Keratinocyte (primary cell): ENCODE measurements around the gene FIGN. TPM values are rescaled to one million over a fixed set of nuclear protein-coding genes. Genes with fewer than 3 reads are reported as not detected.

Experiments used
- DNase-seq: peaks from one replicate; pipeline ENCODE4 v3.0.0-alpha.2; 2011; ENCODE audit warnings: low read depth, missing footprints, low spot score
- FAIRE-seq: peaks from 2 replicates; lab custom pipeline; 2011; peaks lifted over from hg19 to GRCh38; lab: Jason Lieb, UNC
- H2AFZ ChIP-seq: 2 replicates; pipeline ENCODE4 v1.6.0; 2012; ENCODE audit warnings: low read length, control low read depth, inconsistent platforms; ENCODE audit not compliant: control insufficient read depth
- H3K27ac ChIP-seq: 2 replicates; pipeline ENCODE4 v1.5.1; 2011; ENCODE audit warnings: low read length; ENCODE audit not compliant: control insufficient read depth, insufficient read depth
- H3K27me3 ChIP-seq: 3 replicates; pipeline ENCODE4 v1.6.0; 2011; ENCODE audit warnings: low read length; ENCODE audit not compliant: control insufficient read depth, insufficient read depth; ENCODE audit errors: extremely low read depth
- H3K36me3 ChIP-seq, 2 experiments: 2 replicates in 1 of 2; 3 replicates in 1 of 2; pipeline ENCODE4 v1.5.1; 2011; ENCODE audit warnings: low read length in 2 of 2, mild to moderate bottlenecking in 1 of 2; ENCODE audit not compliant: control insufficient read depth in 2 of 2, insufficient read depth in 2 of 2; ENCODE audit errors: extremely low read depth in 1 of 2
- H3K4me1 ChIP-seq: 3 replicates; pipeline ENCODE4 v1.5.1; 2011; ENCODE audit warnings: low read length; ENCODE audit not compliant: control insufficient read depth, insufficient read depth; ENCODE audit errors: extremely low read depth
- H3K4me2 ChIP-seq: 3 replicates; pipeline ENCODE4 v1.6.0; 2011; ENCODE audit warnings: low read depth, low read length; ENCODE audit not compliant: control insufficient read depth, insufficient read depth; ENCODE audit errors: extremely low read depth
- H3K4me3 ChIP-seq, 3 experiments: fragments of 200-600 bp in 1 of 3; sonication (generic) in 1 of 3; 2 replicates in 2 of 3; 3 replicates in 1 of 3; pipeline ENCODE4 v1.5.1; 2011 to 2016; ENCODE audit warnings: low read length in 3 of 3, mild to moderate bottlenecking in 3 of 3, control low read depth in 2 of 3, inconsistent platforms in 1 of 3, low read depth in 1 of 3, mixed read lengths in 1 of 3, mixed run types in 1 of 3, moderate library complexity in 1 of 3; ENCODE audit not compliant: control insufficient read depth in 2 of 3, insufficient read depth in 2 of 3; ENCODE audit errors: extremely low read depth in 1 of 3
- H3K79me2 ChIP-seq: 2 replicates; pipeline ENCODE4 v1.6.0; 2012; ENCODE audit warnings: low read length; ENCODE audit not compliant: control insufficient read depth, insufficient read depth
- H3K9ac ChIP-seq: 3 replicates; pipeline ENCODE4 v1.6.0; 2011; ENCODE audit warnings: low read length; ENCODE audit not compliant: control insufficient read depth, insufficient read depth; ENCODE audit errors: extremely low read depth
- H3K9me1 ChIP-seq: 3 replicates; pipeline ENCODE4 v1.6.0; 2011; ENCODE audit warnings: low read length; ENCODE audit not compliant: control insufficient read depth, insufficient read depth; ENCODE audit errors: extremely low read depth
- H3K9me3 ChIP-seq: 2 replicates; pipeline ENCODE4 v1.5.1; 2012; ENCODE audit warnings: low read depth, low read length; ENCODE audit not compliant: control insufficient read depth
- H4K20me1 ChIP-seq: 3 replicates; pipeline ENCODE4 v1.6.0; 2011; ENCODE audit warnings: low read length; ENCODE audit not compliant: control insufficient read depth, insufficient read depth; ENCODE audit errors: extremely low read depth
- EZH2 ChIP-seq: IDR thresholded peaks from one replicate; pipeline ENCODE4 v1.6.1; 2012; ENCODE audit warnings: inconsistent platforms, mild to moderate bottlenecking, low read length, moderate library complexity
- dilution Hi-C: fragments of 300-500 bp; cut with MboI; formaldehyde crosslinking; loops from one replicate; pipeline ENCODE4 v1.7.0; 2020; ENCODE audit warnings: low sequenced_read_pairs; ENCODE audit not compliant: extremely low pct_ligation_motif_present
- polyA plus RNA-seq, 5 experiments: library from polyadenylated mRNA; depleted of rRNA in 3 of 5; stranded (reverse) in 3 of 5; stranded (forward) in 1 of 5; unstranded in 1 of 5; fragments of >200 nt; gene quantifications; 1 replicate in 1 of 5; 2 replicates in 3 of 5; 3 replicates in 1 of 5; pipeline versions ENCODE4 v1.2.1 to v1.2.3, GENCODE V29; 2011 to 2012; ENCODE audit warnings: missing spikeins in 2 of 5, low read depth in 1 of 5, low replicate concordance in 1 of 5
- TF ChIP-seq, protein P1 (sequence below), 3 experiments: IDR thresholded peaks in 1 of 3; conservative IDR thresholded peaks in 1 of 3; optimal IDR thresholded peaks in 1 of 3; 2 replicates in 2 of 3; 3 replicates in 1 of 3; pipeline versions ENCODE3 to v1.5.1; 2011; ENCODE audit warnings: low read length in 3 of 3, mild to moderate bottlenecking in 3 of 3, moderate library complexity in 2 of 3, control low read depth in 1 of 3, inconsistent platforms in 1 of 3; ENCODE audit not compliant: insufficient read depth in 2 of 3; ENCODE audit errors: extremely low read depth in 1 of 3

Gene FIGN
- polyA plus RNA-seq, 1 donor (not counting 4 experiments of a cell fraction or from before 2014, with no cell fraction given): 2.9 TPM

DNA sequence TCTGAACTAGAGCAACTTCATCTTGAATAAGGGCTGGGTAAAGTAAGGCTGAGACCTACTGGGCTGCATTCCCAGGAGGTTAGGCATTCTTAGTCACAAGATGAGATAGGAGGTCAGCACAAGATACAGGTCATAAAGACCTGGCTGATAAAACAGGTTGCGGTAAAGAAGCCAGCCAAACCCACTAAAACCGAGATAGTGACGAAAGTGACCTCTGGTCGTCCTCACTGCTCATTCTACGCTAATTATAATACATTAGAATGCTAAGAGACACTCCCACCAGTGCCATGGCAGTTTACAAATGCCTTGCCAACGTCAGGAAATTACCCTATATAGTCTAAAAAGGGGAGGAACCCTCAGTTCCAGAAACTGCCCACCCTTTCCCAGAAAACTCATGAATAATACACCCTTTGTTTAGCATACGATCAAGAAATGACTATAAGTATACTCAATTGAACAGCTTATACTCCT is 109.1 kb downstream of the FIGN start:
- H3K27ac ChIP-seq: no peak overlapping the region

DNA sequence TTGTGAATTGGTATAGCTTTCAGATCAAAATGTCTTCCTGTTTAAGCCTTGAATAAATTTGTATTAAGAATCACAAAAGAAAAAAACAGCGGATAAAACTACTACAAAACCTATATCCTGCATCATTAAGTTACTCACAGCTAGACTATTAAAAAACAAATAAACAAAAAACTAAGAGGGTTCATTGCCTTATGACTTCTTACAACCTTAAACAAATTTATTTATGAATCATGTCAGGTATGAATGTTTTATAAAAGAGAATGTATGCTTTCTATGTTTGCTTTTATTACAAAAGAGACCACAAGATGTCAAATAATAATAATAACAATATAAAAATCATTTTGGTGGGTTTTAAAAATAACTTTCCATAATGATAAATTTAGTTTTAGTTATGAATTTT is 109.6 kb downstream of the FIGN start:
- no peak overlapping the region for H3K27ac ChIP-seq
- no peak for FAIRE-seq

More for the DNA sequence above, 109.1 kb downstream of the FIGN start:
- no peak overlapping the region for H3K9ac ChIP-seq
- no peaks in the 10 kb centered on the region for H4K20me1 ChIP-seq
- H3K36me3 ChIP-seq: no peaks in the 10 kb centered on the region
- no peak overlapping the region for H3K4me3 ChIP-seq
- H3K4me2 ChIP-seq: no peak overlapping the region
- TF ChIP-seq, protein P1, sequence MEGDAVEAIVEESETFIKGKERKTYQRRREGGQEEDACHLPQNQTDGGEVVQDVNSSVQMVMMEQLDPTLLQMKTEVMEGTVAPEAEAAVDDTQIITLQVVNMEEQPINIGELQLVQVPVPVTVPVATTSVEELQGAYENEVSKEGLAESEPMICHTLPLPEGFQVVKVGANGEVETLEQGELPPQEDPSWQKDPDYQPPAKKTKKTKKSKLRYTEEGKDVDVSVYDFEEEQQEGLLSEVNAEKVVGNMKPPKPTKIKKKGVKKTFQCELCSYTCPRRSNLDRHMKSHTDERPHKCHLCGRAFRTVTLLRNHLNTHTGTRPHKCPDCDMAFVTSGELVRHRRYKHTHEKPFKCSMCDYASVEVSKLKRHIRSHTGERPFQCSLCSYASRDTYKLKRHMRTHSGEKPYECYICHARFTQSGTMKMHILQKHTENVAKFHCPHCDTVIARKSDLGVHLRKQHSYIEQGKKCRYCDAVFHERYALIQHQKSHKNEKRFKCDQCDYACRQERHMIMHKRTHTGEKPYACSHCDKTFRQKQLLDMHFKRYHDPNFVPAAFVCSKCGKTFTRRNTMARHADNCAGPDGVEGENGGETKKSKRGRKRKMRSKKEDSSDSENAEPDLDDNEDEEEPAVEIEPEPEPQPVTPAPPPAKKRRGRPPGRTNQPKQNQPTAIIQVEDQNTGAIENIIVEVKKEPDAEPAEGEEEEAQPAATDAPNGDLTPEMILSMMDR (optimal IDR thresholded peaks at IDR 0.05 in 1 of 3, IDR thresholded peaks at IDR 0.05 in 1 of 3, conservative IDR thresholded peaks at IDR 0.05 in 1 of 3; ENCODE audit: extremely low read depth in 1 of 3, insufficient read depth in 2 of 3, low read length in 3 of 3): no peak
- TF ChIP-seq EZH2: no peak
- no peaks in the 10 kb centered on the region for H3K27me3 ChIP-seq
- no peaks in the 10 kb centered on the region for H3K4me1 ChIP-seq
- no peaks in the 10 kb centered on the region for H3K79me2 ChIP-seq
- H3K9me3 ChIP-seq: no peaks in the 10 kb centered on the region
- FAIRE-seq (peak; percentile 13), DNase-seq (no peak)
- H2AFZ ChIP-seq: no peak overlapping the region
- H3K9me1 ChIP-seq: no peaks in the 10 kb centered on the region
- dilution Hi-C loops: no loop called here

More for the DNA sequence above, 109.6 kb downstream of the FIGN start:
- H3K4me3 ChIP-seq: no peak overlapping the region
- dilution Hi-C loops: no loop called here
- no peaks in the 10 kb centered on the region for H3K9me1 ChIP-seq
- H3K9ac ChIP-seq: no peak overlapping the region
- H3K36me3 ChIP-seq: no peaks in the 10 kb centered on the region
- no peak overlapping the region for H3K4me2 ChIP-seq
- H3K27me3 ChIP-seq: no peaks in the 10 kb centered on the region
- no peaks in the 10 kb centered on the region for H3K9me3 ChIP-seq
- DNase-seq: no peak
- TF ChIP-seq, protein P1 (optimal IDR thresholded peaks at IDR 0.05 in 1 of 3, IDR thresholded peaks at IDR 0.05 in 1 of 3, conservative IDR thresholded peaks at IDR 0.05 in 1 of 3; ENCODE audit: extremely low read depth in 1 of 3, insufficient read depth in 2 of 3, low read length in 3 of 3): no peak
- no peak for TF ChIP-seq EZH2
- no peaks in the 10 kb centered on the region for H4K20me1 ChIP-seq
- no peak overlapping the region for H2AFZ ChIP-seq
- H3K4me1 ChIP-seq: no peaks in the 10 kb centered on the region
- H3K79me2 ChIP-seq: no peaks in the 10 kb centered on the region
